Right lung (tissue), 5 donors: Measurements from ENCODE around the gene ATP6V1B1. TPM values are rescaled to one million over a fixed set of nuclear protein-coding genes. Genes with fewer than 3 reads are reported as not detected.
"Not testable (repeated sequence)": the region's sequence is repeated elsewhere in the genome, so short reads cannot be mapped to it uniquely, and the experiment has no call there.

Source experiments
- DNase-seq, 2 donors: peaks; one replicate each; pipeline ENCODE4 v3.0.0-alpha.2; 2013
- polyA plus RNA-seq, 5 donors: library from polyadenylated mRNA; unstranded; fragments of 120-200 nt; gene quantifications; one replicate each; pipeline versions ENCODE4 v1.2.1 to v1.2.3, GENCODE V29; 2013; ENCODE audit warnings: inconsistent platforms in 1 of 5, low replicate concordance in 1 of 5; ENCODE audit not compliant: insufficient read length in 5 of 5, insufficient read depth in 1 of 5

ATP6V1B1 gene
- polyA plus RNA-seq, 5 donors = 3.0 to 5.8 (median 3.6) TPM

- DNase-seq = no peak
Measured at GRCh38 chr2:71005271-71006202, 69.8 kb downstream of the ATP6V1B1 start.

- no peak for DNase-seq
Measured at GRCh38 chr2:71006323-71006722, 70.6 kb downstream of the ATP6V1B1 start.

- no peak for DNase-seq
Measured at GRCh38 chr2:71006955-71007799, 71.5 kb downstream of the ATP6V1B1 start.

GRCh38 chr2:71008342-71008741 lies 72.6 kb downstream of the ATP6V1B1 start:
- no peak for DNase-seq

- not testable (repeated sequence) for DNase-seq
Measured at GRCh38 chr2:71011786-71012185, 76.1 kb downstream of the ATP6V1B1 start.

Other genes starting within 250 kb of the ATP6V1B1 start
- gene ADD2, start 167.7 kb upstream of the ATP6V1B1 start, polyA plus RNA-seq = 1 to 10 TPM; 5.2 to 7.5 (median 6.4) TPM
- not detected for gene FIGLA, start 145.3 kb upstream of the ATP6V1B1 start, polyA plus RNA-seq
- gene CLEC4F, start 115.3 kb upstream of the ATP6V1B1 start, polyA plus RNA-seq = under 1 TPM in 4 of 5 donors, not detected in 1; 0.05 to 0.21 (median 0.10) TPM
- gene CD207, start 100.1 kb upstream of the ATP6V1B1 start, polyA plus RNA-seq = under 1 TPM in 2 of 5 donors, not detected in 3; 0.11 to 0.22 TPM
- 1 to 10 TPM in 4 of 5 donors, under 1 TPM in 1; 0.90 to 2.4 (median 1.4) TPM for gene VAX2, start 35.3 kb upstream of the ATP6V1B1 start, polyA plus RNA-seq
- gene ANKRD53, start 42.7 kb downstream of the ATP6V1B1 start, polyA plus RNA-seq = 1 to 10 TPM; 1.6 to 4.3 (median 2.5) TPM
- gene TEX261, start 59.0 kb downstream of the ATP6V1B1 start, polyA plus RNA-seq = 10 to 100 TPM; 50.9 to 63.9 (median 56.9) TPM
- gene NAGK, start 132.7 kb downstream of the ATP6V1B1 start, polyA plus RNA-seq = 100 to 1,000 TPM in 3 of 5 donors, 10 to 100 TPM in 2; 83.3 to 111 (median 102) TPM
- gene MCEE, start 194.3 kb downstream of the ATP6V1B1 start, polyA plus RNA-seq = 10 to 100 TPM; 23.9 to 31.5 (median 28.8) TPM
- 10 to 100 TPM; 45.2 to 57.9 (median 48.1) TPM for gene MPHOSPH10, start 194.7 kb downstream of the ATP6V1B1 start, polyA plus RNA-seq